Gastrocnemius medialis (tissue), 4 donors: Measurements from ENCODE around the gene STAT6.

Experiments
- CTCF ChIP-seq, 5 experiments: fragments of 450-650 bp in 3 of 5; fragments of 200-600 bp in 2 of 5; sonication (generic) in 2 of 5; IDR thresholded peaks in 4 of 5; conservative IDR thresholded peaks in 1 of 5; 1 replicate in 4 of 5; 2 replicates in 1 of 5; pipeline ENCODE4 v1.5.1; 2016 to 2019; ENCODE audit warnings: antibody characterized with exemption in 5 of 5, mild to moderate bottlenecking in 3 of 5, moderate library complexity in 3 of 5
- POLR2A ChIP-seq, 2 donors: fragments of 450-650 bp; IDR thresholded peaks; one replicate each; pipeline ENCODE4 v1.6.1; 2017; ENCODE audit warnings: antibody characterized with exemption in 2 of 2, mild to moderate bottlenecking in 2 of 2, moderate library complexity in 2 of 2

DNA sequence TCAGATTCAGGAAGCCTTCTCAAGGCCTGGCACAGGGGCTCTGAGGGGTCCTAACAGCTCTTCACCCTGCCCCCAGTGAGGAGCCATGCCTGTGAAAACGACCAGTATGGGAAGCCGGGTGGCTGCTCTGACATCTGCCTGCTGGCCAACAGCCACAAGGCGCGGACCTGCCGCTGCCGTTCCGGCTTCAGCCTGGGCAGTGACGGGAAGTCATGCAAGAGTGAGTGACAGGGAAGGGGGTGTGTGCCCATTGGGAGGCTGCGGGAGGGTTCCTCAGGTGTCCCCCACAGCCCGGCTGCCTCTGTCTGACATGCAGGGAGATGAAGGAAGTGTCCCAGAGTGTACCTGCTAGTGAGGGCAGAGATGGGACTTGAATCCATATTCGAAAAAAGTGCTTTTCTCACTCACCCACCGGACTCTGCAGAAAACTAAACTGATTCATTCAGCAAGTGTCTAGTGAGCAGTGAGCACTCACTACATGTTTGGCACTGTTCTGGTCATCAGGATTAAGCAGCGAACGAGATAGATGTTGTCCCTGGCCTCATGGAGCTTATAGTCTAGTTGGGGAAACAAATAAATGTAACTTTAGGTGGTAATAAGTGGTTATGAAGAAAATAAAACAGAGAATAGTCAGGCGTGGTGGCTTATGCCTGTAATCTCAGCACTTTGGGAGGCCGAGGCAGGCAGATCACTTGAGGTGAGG, 45.7 kb upstream of the STAT6 start:
- TF ChIP-seq CTCF (IDR thresholded peaks at IDR 0.05 in 4 of 5, conservative IDR thresholded peaks at IDR 0.05 in 1 of 5) (no peak), POLR2A (IDR thresholded peaks at IDR 0.05) (no peak)
